GM12865 (cell line): Measurements from ENCODE around the gene ERGIC1.

Experiments
- DNase-seq: peaks from one replicate; pipeline ENCODE4 v3.0.0; 2010; ENCODE audit warnings: low read depth
- H3K4me3 ChIP-seq: 2 replicates; pipeline ENCODE4 v1.5.1; 2011; ENCODE audit warnings: mild to moderate bottlenecking, low read depth, low read length, control low read depth
- TF ChIP-seq, protein P1 (sequence below): IDR thresholded peaks from 2 replicates; pipeline ENCODE4 v1.5.1; 2011; ENCODE audit warnings: low read length, control low read depth, low read depth, inconsistent platforms; ENCODE audit not compliant: insufficient read depth; ENCODE audit errors: missing control alignments

The ERGIC1 gene

DNA sequence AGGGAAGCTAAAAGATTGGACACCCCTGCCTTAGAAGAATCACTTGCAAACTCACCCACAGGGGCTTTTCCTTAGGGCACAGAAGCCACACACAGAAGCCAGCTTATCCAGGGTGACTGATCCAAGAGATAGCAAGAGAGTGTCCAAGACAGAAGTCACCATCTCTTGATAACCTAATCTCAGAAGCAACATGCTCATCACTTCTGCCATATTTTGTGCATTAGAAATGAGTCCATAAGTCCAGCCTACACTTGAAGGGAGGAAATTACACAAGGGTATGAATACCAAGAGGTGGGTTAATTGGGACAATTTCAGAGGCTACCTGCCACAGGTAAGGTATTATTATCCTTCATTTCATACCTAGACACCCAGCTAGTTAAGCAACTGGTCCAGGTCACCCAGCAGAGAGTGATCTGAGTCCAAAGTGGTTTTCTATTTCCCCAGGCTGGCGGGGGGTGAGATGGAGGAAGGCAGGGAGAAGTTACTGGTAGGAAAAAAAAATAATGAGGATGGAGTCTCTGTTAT lies 3.7 kb upstream of the ERGIC1 start:
- DNase-seq: no peak
- TF ChIP-seq, protein P1, sequence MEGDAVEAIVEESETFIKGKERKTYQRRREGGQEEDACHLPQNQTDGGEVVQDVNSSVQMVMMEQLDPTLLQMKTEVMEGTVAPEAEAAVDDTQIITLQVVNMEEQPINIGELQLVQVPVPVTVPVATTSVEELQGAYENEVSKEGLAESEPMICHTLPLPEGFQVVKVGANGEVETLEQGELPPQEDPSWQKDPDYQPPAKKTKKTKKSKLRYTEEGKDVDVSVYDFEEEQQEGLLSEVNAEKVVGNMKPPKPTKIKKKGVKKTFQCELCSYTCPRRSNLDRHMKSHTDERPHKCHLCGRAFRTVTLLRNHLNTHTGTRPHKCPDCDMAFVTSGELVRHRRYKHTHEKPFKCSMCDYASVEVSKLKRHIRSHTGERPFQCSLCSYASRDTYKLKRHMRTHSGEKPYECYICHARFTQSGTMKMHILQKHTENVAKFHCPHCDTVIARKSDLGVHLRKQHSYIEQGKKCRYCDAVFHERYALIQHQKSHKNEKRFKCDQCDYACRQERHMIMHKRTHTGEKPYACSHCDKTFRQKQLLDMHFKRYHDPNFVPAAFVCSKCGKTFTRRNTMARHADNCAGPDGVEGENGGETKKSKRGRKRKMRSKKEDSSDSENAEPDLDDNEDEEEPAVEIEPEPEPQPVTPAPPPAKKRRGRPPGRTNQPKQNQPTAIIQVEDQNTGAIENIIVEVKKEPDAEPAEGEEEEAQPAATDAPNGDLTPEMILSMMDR: no peak

DNA sequence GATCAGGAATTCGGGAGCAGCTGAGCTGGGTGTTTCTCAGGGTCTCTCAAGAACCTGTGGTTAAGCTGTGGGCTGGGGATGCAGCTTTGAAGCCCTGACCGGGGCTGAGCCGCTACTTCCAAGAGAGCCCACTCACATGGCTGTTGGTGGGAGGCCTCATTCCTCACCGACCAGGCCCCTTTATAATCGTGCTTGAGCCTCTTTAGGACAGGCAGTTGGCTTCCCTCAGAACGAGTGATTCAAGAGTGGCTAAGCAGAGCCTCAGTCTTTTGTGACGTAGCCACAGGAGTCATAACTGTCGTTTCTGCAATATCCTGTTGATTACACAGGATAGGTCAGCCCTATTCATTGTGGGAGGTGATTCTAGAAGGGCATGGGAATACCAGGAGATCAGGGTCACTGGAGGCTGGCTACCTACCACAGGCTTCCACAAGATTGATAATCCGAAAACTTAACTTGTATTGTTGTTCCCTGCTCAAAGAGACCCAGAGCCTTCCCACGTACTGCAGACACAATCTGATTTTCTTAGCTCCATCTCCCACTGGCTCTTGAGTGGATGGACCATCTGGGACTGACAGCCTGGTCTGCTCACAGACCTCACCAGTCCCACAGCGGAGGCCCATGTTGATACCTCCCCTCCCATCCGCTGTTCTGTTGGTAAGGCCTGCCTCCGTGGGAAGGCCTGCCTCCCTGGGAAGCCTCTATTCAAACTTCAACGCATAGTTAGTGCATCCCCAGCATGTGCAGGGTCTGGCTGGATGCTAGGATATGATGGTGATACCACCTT lies 3.0 kb upstream of the ERGIC1 start:
- no peak for DNase-seq
- TF ChIP-seq, protein P1: no peak
- H3K4me3 ChIP-seq: no peak overlapping the region

More for the DNA sequence above, 3.7 kb upstream of the ERGIC1 start:
- no peak overlapping the region for H3K4me3 ChIP-seq

DNA sequence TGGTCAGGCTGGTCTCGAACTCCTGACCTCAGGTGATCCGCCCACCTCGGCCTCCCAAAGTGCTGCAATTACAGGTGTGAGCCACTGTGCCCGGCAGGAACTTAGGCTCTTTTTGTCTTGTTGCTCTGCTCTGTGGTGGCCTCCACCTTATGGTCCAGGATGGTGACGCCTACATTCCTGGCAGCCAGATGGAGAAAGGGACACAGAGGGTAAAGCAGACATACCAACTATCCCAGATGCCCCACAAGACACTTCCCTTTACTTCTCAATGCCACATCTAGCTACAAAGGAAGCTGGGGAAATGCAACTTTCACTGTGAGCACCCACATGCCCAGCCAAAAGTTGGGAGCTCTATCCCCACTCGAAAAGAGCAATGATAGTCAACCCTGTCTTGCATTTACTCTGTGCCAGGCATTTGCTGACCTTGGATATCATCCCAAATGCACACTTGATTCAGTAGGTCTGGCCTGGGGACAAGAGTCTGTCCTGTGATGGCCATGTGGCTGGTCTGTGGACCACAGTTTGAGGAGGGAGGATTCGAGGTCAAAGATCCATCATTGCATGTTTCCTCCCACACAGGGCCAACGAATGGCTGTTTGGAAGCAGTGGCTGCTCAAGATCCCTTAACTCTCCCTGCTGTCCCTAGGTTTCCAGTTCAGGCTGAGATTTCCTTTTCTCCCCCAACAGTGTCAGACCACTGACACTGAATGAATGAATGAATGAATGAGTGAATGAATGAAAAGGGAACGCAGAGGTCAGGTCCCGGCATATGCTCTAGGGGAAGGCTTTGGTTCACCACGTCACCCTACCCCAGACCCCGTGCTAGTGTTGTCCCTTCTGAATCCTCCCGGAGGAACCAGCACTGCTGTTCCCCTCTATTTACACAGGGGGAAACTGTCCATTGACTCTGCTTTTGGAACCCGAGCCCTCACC lies 1.4 kb upstream of the ERGIC1 start:
- no peak overlapping the region for H3K4me3 ChIP-seq
- DNase-seq: no peak

DNA sequence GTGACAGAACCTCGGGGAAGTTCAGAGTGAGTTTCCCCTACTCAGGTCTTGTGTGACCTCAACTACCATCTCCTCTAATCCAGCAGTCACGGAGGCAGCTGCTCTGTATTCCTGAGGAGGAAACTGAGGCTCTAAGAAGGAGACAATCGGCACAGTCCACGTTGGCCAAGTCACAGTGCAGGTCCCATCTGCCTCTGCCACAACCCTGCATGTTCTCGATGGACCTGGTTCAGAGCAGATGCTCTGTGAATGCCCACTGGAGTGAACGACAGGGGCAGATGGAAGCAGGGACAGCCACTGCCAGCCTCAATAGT lies 722 bp upstream of the ERGIC1 start:
- TF ChIP-seq, protein P1: no peak
- peak overlapping the region; percentile 68 for H3K4me3 ChIP-seq
- no peak for DNase-seq

More for the DNA sequence above, 1.4 kb upstream of the ERGIC1 start:
- TF ChIP-seq, protein P1: no peak

DNA sequence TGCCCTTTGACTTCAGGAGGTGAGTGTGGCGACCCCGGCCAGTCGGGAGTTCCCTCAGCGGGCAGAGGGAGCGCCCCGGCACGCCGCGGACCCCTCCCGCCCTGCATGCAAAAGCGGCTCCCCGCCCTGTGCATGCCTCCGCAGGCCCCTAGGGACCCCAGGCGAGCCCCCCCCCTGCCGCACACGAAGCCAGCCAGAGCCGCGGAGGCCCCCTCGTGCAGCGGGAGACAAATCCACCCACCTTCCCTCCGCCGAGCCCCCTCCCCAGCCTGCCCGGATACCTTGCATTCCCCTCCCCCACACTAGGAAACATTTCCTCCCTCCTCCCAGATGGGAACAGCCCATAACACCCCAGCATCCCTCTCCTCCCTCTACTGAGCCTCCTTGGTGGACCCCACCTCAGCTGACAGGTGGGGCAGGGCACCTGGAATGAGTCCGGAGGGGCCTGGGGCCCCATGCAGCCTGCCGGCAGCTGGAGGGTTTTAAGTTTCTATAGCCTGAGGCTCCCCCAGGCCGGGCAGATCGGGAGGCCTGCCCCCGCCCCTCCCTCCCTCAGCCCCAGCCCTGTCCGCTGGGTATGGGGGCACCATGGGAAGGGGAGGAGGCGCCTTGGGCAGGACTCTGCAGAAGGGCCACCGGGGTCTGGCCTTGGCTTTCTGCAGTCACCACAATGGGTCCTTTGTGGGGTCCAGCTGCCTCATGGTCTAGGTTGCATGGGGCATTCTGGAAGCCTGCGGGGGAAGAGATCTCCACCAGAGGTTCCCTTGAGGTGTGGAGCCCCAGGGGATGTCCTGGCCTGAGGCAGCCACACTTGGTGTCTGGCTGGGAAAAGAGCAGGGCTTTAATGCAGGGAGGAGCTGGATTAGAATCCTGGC lies 601 bp downstream of the ERGIC1 start:
- DNase-seq: no peak

More for the DNA sequence above, 601 bp downstream of the ERGIC1 start:
- TF ChIP-seq, protein P1: no peak
- H3K4me3 ChIP-seq: peak overlapping the region; percentile 79
